A549 (cell line): Measurements from ENCODE around the gene IL1A. TPM values are rescaled to one million over a fixed set of nuclear protein-coding genes. Genes with fewer than 3 reads are reported as not detected.

Experiments used
- ATAC-seq, 2 experiments: fragments of 200-7000 bp in 1 of 2; fragments of >200 bp in 1 of 2; cut with Nextera tagmentation in 1 of 2; cut with Tn5 transposase in 1 of 2; 3 replicates each; pipeline versions ENCODE4 v1.8.0 to v1.9.1; 2018 to 2020; ENCODE audit warnings: mild to moderate bottlenecking in 1 of 2, moderate library complexity in 1 of 2
- CTCF ChIA-PET: fragments of 300-600 bp; sonication (Branson Sonifier 250); formaldehyde crosslinking; extraction: SDS; loops from one replicate; lab custom pipeline; 2021; ENCODE audit warnings: antibody characterized with exemption, inconsistent platforms; lab: Yijun Ruan, JAX
- POLR2A ChIA-PET: fragments of 350-600 bp; formaldehyde crosslinking; extraction: SDS; loops from one replicate; lab custom pipeline; 2021; ENCODE audit warnings: antibody characterized with exemption, inconsistent platforms; lab: Yijun Ruan, JAX
- DNase-seq, 2 experiments: peaks; one replicate each; pipeline versions ENCODE4 v3.0.0 to v3.0.0-alpha.2; 2011 to 2016; ENCODE audit warnings: low read depth in 1 of 2, low spot score in 1 of 2
- FAIRE-seq: peaks from 2 replicates; lab custom pipeline; 2011; peaks lifted over from hg19 to GRCh38; lab: Jason Lieb, UNC
- H3K27ac ChIP-seq, 2 experiments: fragments of >200 bp; sonication (Bioruptor Twin); formaldehyde crosslinking; 3 replicates each; pipeline ENCODE4 v1.5.1; 2016 to 2017
- H3K4me1 ChIP-seq: fragments of >200 bp; sonication (Bioruptor Twin); formaldehyde crosslinking; 3 replicates; pipeline ENCODE4 v1.6.1; 2016
- H3K4me2 ChIP-seq: fragments of >200 bp; sonication (Bioruptor Twin); formaldehyde crosslinking; 3 replicates; pipeline ENCODE4 v1.6.1; 2016
- H3K4me3 ChIP-seq: fragments of >200 bp; sonication (Bioruptor Twin); formaldehyde crosslinking; 3 replicates; pipeline ENCODE4 v1.5.1; 2016
- H3K9me3 ChIP-seq: fragments of >200 bp; sonication (Bioruptor Twin); formaldehyde crosslinking; 3 replicates; pipeline ENCODE4 v1.6.1; 2016
- ATOH8 ChIP-seq: fragments of 250-450 bp; sonication (Bioruptor Pico); IDR thresholded peaks from 2 replicates; pipeline ENCODE4 v1.5.0; 2020; ENCODE audit warnings: low read depth, mild to moderate bottlenecking, moderate library complexity
- BHLHE40 ChIP-seq: IDR thresholded peaks from 2 replicates; pipeline ENCODE4 v1.6.1; 2012; ENCODE audit warnings: low read depth, low read length, inconsistent platforms
- CEBPB ChIP-seq, 2 experiments: fragments of >200 bp in 1 of 2; sonication (Bioruptor Twin) in 1 of 2; formaldehyde crosslinking in 1 of 2; IDR thresholded peaks; 2 replicates each; pipeline ENCODE4 v1.6.1; 2012 to 2016
- CHD2 ChIP-seq: fragments of 150-350 bp; IDR thresholded peaks from 2 replicates; pipeline ENCODE4 v1.6.1; 2014; ENCODE audit warnings: low read length; ENCODE audit not compliant: partially characterized antibody
- CHD4 ChIP-seq: fragments of 200-600 bp; sonication (generic); IDR thresholded peaks from 2 replicates; pipeline ENCODE4 v1.6.1; 2016; ENCODE audit warnings: antibody characterized with exemption, mild to moderate bottlenecking, borderline replicate concordance
- E2F6 ChIP-seq: IDR thresholded peaks from 2 replicates; pipeline ENCODE4 v1.6.1; 2012; ENCODE audit warnings: low read depth, borderline replicate concordance
- FOSB ChIP-seq: fragments of 250-450 bp; sonication (Bioruptor Pico); IDR thresholded peaks from 2 replicates; pipeline ENCODE4 v1.5.0; 2020; ENCODE audit warnings: mild to moderate bottlenecking, moderate library complexity
- HES2 ChIP-seq: fragments of >200 bp; sonication (Bioruptor Twin); formaldehyde crosslinking; IDR thresholded peaks from 2 replicates; pipeline ENCODE4 v1.6.1; 2016
- HEYL ChIP-seq: fragments of 250-450 bp; sonication (Bioruptor Pico); IDR thresholded peaks from 2 replicates; pipeline ENCODE4 v1.8.0; 2021; ENCODE audit warnings: mild to moderate bottlenecking, moderate library complexity
- HMGXB4 ChIP-seq: fragments of 250-450 bp; sonication (Bioruptor Pico); IDR thresholded peaks from 2 replicates; pipeline ENCODE4 v1.5.0; 2021; ENCODE audit warnings: mild to moderate bottlenecking, moderate library complexity, borderline replicate concordance
- HOXA7 ChIP-seq: fragments of 250-450 bp; sonication (Bioruptor Pico); IDR thresholded peaks from 2 replicates; pipeline ENCODE4 v1.5.0; 2020; ENCODE audit warnings: mild to moderate bottlenecking, moderate library complexity
- MAX ChIP-seq: IDR thresholded peaks from 2 replicates; pipeline ENCODE4 v1.6.1; 2012
- NFE2L2 ChIP-seq: fragments of 150-350 bp; conservative IDR thresholded peaks from 2 replicates; pipeline ENCODE4 v1.6.1; 2014; ENCODE audit warnings: low read length
- NPAS2 ChIP-seq: fragments of 250-450 bp; sonication (Bioruptor Pico); IDR thresholded peaks from 2 replicates; pipeline ENCODE4 v1.8.0; 2022; ENCODE audit warnings: mild to moderate bottlenecking, moderate library complexity, borderline replicate concordance
- NR3C1 ChIP-seq: fragments of >200 bp; sonication (Bioruptor Twin); formaldehyde crosslinking; IDR thresholded peaks from 3 replicates; pipeline ENCODE4 v1.6.1; 2017
- PHF8 ChIP-seq: fragments of 200-600 bp; sonication (generic); IDR thresholded peaks from 2 replicates; pipeline ENCODE4 v1.6.1; 2016; ENCODE audit warnings: low read depth, mild to moderate bottlenecking, antibody characterized with exemption, moderate library complexity, borderline replicate concordance
- RARB ChIP-seq: fragments of 250-450 bp; sonication (Bioruptor Pico); IDR thresholded peaks from 2 replicates; pipeline ENCODE4 v1.8.0; 2021; ENCODE audit warnings: mild to moderate bottlenecking, moderate library complexity
- RFX5 ChIP-seq: fragments of 450-650 bp; IDR thresholded peaks from 2 replicates; pipeline ENCODE4 v1.7.1; 2014; ENCODE audit warnings: antibody characterized with exemption, mild to moderate bottlenecking, moderate library complexity
- SREBF2 ChIP-seq: fragments of 450-650 bp; IDR thresholded peaks from 2 replicates; pipeline ENCODE4 v1.6.1; 2014; ENCODE audit warnings: mild to moderate bottlenecking, moderate library complexity
- WGBS: methylation state at CpG from one replicate; pipeline ENCODE4 v1.1.6; 2017; ENCODE audit errors: missing lambda C conversion rate; 5-methylcytosine and 5-hydroxymethylcytosine counted together
- polyA plus RNA-seq, 4 experiments: library from polyadenylated mRNA; depleted of rRNA in 3 of 4; stranded (reverse); fragments of >200 nt; fragmentation: RNase III in 1 of 4; extraction: RNeasy Plus Mini Kit Qiagen cat#74134 plus additional on column Dnase treatment in 1 of 4; gene quantifications; 2 replicates in 3 of 4; 3 replicates in 1 of 4; pipeline ENCODE4 v1.2.3, GENCODE V29; 2011 to 2017

Gene IL1A
- polyA plus RNA-seq, 2 of the 4 experiments (the other 2 are of a cell fraction): 0.25 TPM; not detected in 1

GRCh38 chr2:112789186-112789585 is 4.9 kb upstream of the IL1A start:
- DNase-seq (no peak), FAIRE-seq (no peak), ATAC-seq (no peak)
- Histone ChIP-seq H3K4me2 (no peak overlapping the region), H3K4me3 (no peak overlapping the region), H3K27ac (no peak overlapping the region; a peak in 1 of 6 replicates), H3K9me3 (peaks cover 10% of the 10 kb centered on the region; the same call in 1 of the 3 replicates), H3K4me1 (peaks cover 21% of the 10 kb centered on the region)
- TF ChIP-seq BHLHE40 (no peak), NR3C1 (no peak)
- ChIA-PET POLR2A (no interaction called here), CTCF (interaction anchor here (1.0 to 2.2 kb wide), 4 partner anchors 40 to 153 kb away, joined by 3 to 5 read pairs (median 4); no protein-coding TSS in a partner anchor)
- WGBS: 88% methylated on average over 1 of the region's 1 CpG

GRCh38 chr2:112788653-112789052 is 4.4 kb upstream of the IL1A start:
- POLR2A ChIA-PET: no interaction called here
- CTCF ChIA-PET: interaction anchor here (1.0 to 2.2 kb wide), 4 partner anchors 39 to 153 kb away, joined by 3 to 5 read pairs (median 4); no protein-coding TSS in a partner anchor
- peaks cover 21% of the 10 kb centered on the region for H3K4me1 ChIP-seq
- FAIRE-seq (no peak), ATAC-seq (no peak), DNase-seq (no peak)
- H3K27ac ChIP-seq: no peak overlapping the region
- H3K9me3 ChIP-seq: peaks cover 10% of the 10 kb centered on the region; the same call in 1 of the 3 replicates
- no peak for TF ChIP-seq E2F6
- TF ChIP-seq MAX: no peak
- no peak for TF ChIP-seq PHF8
- no peak for TF ChIP-seq RFX5
- no peak for TF ChIP-seq ATOH8 (CRISPR knock-in tag)
- TF ChIP-seq CHD2: no peak
- TF ChIP-seq CHD4: no peak
- TF ChIP-seq NPAS2 (CRISPR knock-in tag): no peak
- no peak for TF ChIP-seq NFE2L2
- no peak for TF ChIP-seq RARB (CRISPR knock-in tag)
- no peak for TF ChIP-seq FOSB (CRISPR knock-in tag)
- no peak for TF ChIP-seq CEBPB (IDR thresholded peaks at IDR 0.05)
- no peak for TF ChIP-seq HEYL (CRISPR knock-in tag)
- no peak for TF ChIP-seq HOXA7 (CRISPR knock-in tag)
- TF ChIP-seq SREBF2: no peak
- no peak for TF ChIP-seq HES2
- TF ChIP-seq HMGXB4 (CRISPR knock-in tag): no peak
- TF ChIP-seq NR3C1: no peak
- WGBS: 88% methylated on average over 3 of the region's 3 CpGs
- H3K4me3 ChIP-seq: no peak overlapping the region
- no peak overlapping the region for H3K4me2 ChIP-seq
